CD4-positive, alpha-beta T cell treated with Interleukin-4 for 1 hour (primary cell): ENCODE data around the gene IL15.
"Not testable (repeated sequence)": the region's sequence is repeated elsewhere in the genome, so short reads cannot be mapped to it uniquely, and the experiment has no call there.

Source experiments
- DNase-seq, 2 donors: peaks; one replicate each; pipeline ENCODE4 v3.0.0-alpha.2; 2020 to 2022

IL15 gene

GRCh38 chr4:141705048-141705746, 68.8 kb downstream of the IL15 start:
- no peak for DNase-seq

GRCh38 chr4:141705747-141706377, 69.5 kb downstream of the IL15 start:
- DNase-seq: no peak

- no peak for DNase-seq
Measured at GRCh38 chr4:141706445-141706844, 70.1 kb downstream of the IL15 start.

GRCh38 chr4:141711211-141711610, 74.8 kb downstream of the IL15 start:
- no peak for DNase-seq

GRCh38 chr4:141713185-141713584, 76.8 kb downstream of the IL15 start:
- no peak for DNase-seq

GRCh38 chr4:141713771-141714445, 77.5 kb downstream of the IL15 start:
- no peak for DNase-seq

GRCh38 chr4:141719585-141719984, 83.2 kb downstream of the IL15 start:
- DNase-seq: no peak

- no peak for DNase-seq
Measured at GRCh38 chr4:141721174-141721573, 84.8 kb downstream of the IL15 start.

- DNase-seq: no peak
Measured at GRCh38 chr4:141724646-141725045, 88.3 kb downstream of the IL15 start.

GRCh38 chr4:141727420-141727819, 91.0 kb downstream of the IL15 start:
- DNase-seq: no peak

- DNase-seq: no peak
Measured at GRCh38 chr4:141730805-141731204, 94.4 kb downstream of the IL15 start.

- DNase-seq: no peak
Measured at GRCh38 chr4:141731481-141731880, 95.1 kb downstream of the IL15 start.

- no peak for DNase-seq
Measured at GRCh38 chr4:141739636-141740035, 103.3 kb downstream of the IL15 start.

GRCh38 chr4:141746026-141746425, 109.6 kb downstream of the IL15 start:
- DNase-seq: no peak

- not testable (repeated sequence) for DNase-seq
Measured at GRCh38 chr4:141751806-141752205, 115.4 kb downstream of the IL15 start.

- no peak for DNase-seq
Measured at GRCh38 chr4:141757287-141757686, 120.9 kb downstream of the IL15 start.

GRCh38 chr4:141759796-141760425, 123.5 kb downstream of the IL15 start:
- no peak for DNase-seq

GRCh38 chr4:141761926-141762325, 125.5 kb downstream of the IL15 start:
- DNase-seq: no peak

- DNase-seq: no peak
Measured at GRCh38 chr4:141763374-141763773, 127.0 kb downstream of the IL15 start.

- no peak for DNase-seq
Measured at GRCh38 chr4:141768954-141769353, 132.6 kb downstream of the IL15 start.

- DNase-seq: no peak
Measured at GRCh38 chr4:141771889-141772830, 135.8 kb downstream of the IL15 start.

GRCh38 chr4:141772838-141773237, 136.5 kb downstream of the IL15 start:
- DNase-seq: no peak

- DNase-seq: no peak
Measured at GRCh38 chr4:141782205-141782604, 145.8 kb downstream of the IL15 start.
